HG02610 (cell line): ENCODE results near the gene NFIX.

Source experiments
- ATAC-seq: cut with Tn5 transposase; IDR thresholded peaks from one replicate; pipeline ENCODE4 v1.9.1; 2021; ENCODE audit warnings: mild to moderate bottlenecking, moderate library complexity; ENCODE audit not compliant: unreplicated experiment

The NFIX gene

DNA sequence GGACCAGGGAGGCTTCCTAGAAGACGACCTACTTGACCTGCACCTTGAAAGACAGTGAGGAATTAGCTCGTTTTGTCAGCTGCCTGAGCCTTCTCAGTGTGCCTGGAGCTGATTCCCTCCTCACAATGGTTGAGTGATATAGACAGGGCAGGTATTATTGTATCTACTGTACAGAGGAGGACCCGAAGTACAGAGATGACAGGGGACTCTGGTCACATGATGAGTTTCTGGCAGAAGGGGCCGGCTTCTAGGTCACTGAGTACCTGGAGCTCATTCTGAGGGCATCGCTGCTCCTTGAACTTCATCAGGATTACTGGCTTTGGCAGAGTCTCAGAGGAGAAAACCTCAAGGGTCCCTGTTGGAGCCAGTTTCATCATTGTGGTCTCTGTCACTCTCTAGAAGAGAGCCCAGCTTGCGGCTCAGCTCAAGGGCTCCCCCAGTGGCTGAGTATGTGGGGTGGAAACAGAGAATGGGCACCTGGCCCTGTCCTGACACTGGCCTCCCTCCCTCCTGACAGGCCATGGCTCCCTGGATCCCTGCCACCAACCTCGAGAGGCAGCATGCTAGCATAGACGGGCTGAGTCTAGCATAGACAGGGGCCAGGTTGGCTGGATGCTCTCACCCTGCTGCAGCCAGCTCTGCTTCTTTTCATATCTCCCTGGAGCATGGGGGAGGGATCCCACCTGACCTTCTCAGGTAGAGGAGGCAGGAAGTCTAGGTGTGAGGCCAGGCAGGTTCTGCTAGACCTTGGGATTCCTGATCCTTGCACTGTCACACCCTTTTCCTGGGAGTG lies 38.7 kb downstream of the NFIX start:
- ATAC-seq, result peak; percentile 49

DNA sequence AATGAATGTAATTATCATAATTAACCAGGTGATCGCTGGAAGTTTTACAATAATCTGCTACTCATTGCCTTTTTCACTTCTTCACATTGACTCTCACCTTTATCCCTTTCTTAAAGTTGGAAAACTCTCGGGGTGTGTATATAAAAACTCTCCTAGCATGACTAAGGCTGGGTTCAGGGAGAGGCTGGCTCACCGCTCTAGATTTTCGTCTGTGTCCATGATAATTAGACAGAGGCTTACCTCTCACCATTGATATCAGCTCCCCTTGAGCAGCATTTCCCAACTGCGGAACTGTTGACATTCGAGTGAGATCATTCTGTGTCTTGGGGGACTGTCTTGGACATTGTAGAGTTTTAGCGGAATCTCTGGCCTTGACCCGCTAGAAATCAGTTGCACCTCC lies 39.4 kb downstream of the NFIX start:
- ATAC-seq, result no peak

DNA sequence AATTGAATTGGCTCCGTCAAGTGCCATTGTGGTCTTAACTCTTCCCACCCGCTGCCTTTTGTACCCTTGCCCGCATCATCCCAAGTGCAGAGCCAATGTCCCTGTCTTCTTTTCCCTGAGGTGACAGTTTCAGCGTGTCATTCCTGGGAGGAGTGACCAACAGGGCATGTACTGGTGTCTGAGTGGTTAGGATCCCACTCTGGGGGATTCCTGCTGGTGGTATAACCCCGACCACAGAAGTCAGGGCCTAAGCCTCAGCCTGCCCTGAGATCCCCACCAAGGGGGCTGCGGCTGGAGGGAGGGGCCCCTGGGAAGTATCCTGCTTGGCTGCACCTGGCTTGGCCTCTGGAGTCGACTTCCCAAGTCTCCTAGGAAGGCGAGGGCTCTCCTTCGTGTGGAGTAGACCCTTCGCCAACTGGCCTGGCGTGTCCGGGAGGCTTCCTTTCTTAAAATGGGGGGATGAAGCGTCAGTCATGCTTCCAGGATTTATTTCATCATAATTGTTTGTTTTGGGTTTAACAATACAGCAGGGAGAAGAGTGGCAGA lies 40.6 kb downstream of the NFIX start:
- ATAC-seq, result no peak

DNA sequence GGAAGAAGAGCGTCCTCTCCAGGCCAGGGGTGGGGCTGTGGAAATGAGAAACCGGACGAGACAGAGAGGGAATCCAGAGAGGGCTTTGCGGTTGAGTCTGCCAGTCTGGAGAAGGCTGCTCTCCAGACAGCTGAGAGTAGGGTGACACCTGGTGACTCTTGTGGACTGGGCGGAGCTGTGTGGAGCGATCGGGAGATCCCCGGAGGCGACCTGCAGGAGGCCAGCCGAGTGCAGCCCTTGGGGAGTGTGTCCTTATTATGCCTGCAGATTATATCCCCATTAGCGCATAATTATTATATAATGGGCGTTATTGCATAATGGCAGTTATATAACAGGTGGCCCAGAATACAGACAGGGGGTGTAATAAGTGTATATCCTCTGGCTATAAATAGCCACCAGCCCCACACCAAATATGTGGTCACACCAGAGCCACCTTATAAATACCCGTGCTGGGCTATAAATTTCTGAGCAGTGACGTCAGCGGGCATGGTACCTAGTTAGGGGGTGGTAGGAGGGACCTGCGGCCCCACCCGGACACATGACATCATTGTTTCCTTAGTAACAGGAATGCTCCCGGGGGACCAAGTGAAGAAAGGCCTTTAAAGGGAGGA lies 41.2 kb downstream of the NFIX start:
- ATAC-seq, result no peak

DNA sequence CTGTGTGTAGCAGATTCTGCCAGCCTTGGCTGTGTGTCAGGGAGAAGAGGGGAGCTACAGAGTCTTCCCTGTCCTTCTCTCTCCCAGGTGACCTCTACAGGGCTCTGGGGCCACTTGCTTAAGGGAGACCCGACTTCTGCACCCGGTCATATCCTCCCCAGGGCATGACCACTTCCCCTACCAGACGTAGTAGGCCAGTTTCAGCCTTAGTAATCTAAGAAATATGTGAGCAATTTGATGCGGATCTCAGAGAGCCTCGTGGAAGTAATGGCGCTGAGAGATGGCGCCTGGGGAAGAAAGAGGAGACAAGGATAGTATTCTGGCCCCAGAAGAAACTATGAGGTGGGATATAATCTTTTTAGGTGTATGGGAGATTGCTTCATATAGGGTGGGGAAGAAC lies 41.9 kb downstream of the NFIX start:
- no peak for ATAC-seq

DNA sequence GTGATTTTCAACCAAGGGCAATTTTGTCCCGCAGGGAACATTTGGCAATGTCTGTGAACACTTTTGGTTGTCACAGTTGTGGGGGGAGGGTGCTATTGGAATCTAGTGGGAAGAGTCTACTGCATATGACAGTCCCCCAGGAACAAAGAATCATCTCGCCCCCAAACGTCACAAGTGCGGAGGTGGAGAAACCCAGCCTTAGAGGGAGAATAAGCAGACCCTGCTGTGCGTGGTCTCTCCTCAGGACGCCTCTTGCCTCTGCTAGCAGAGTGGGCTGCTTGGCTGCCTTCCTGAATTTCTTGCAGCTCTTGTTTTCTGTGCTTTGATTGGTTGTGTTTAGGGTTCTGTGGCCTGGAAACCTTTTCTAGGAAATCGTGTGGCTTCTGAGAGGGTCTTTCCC lies 42.5 kb downstream of the NFIX start:
- ATAC-seq, result no peak

DNA sequence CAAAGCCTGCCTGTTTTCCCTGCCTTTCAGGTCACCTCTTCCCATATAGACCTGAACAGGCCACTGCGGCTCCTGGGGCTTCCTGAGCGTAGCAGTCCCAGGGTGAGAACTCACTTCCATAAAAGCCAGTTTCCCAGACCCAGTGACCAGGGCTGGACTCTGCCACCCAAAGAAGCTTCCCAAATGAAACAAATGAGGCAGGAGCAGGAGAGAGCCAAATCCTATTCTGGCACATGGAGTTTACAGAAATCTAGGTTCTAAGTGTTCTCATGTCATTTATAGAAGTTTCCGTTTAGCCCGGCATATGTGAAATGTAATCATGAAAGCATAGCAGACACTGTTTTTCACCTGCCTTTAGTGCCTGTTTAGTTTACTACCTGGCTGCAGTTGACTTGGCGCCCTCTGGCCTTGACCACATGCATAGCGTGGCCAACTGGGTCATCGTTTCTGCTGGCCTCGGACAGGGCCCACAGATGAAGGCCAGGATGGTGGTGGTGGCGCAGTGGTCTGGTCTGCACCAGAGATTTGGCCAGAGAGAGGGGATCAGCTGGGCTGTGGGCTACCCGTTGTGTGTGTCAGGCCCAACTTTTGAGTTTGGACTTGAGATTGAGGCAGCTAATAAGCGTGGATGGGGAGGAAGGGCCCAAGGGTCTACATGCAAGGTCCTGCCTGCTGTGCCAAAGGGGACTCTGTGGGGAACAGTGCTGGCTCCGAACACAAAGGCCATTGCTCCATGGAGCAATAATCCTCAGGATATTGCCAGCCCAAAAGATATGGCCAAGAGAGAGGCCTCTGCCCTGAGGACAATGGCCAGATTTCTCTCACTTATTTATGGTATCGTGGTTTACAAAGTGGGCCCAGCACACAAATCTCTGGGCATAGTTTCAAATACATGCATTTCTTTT lies 43.3 kb downstream of the NFIX start:
- no peak for ATAC-seq

DNA sequence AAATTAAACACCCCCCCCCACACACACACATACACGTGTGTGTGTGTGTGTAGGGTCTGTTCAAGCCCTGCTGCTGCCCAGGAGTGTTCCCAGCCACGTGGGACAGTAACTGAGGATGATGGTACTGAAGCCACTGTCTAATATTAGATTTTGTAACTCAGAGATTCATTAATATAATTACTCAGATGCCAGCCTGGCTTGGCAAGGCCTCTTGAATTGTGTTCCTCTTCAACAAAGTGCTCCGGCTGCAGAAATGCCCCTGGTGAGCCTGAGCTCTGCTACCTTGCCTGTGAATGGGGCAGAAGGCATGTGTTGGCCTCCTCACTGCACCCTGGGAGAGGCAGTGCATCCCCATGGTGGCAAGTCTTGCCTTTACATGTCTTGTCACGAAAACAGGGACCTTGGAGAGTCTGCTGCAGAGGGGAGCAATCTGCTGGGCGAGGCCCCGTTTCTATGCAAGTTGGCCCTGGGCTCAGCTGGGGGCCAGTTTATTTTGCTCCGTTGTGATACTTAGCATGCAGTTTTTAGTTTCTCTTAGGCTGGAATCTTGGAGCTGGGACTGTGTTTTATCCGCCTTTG lies 44.0 kb downstream of the NFIX start:
- ATAC-seq, result no peak

DNA sequence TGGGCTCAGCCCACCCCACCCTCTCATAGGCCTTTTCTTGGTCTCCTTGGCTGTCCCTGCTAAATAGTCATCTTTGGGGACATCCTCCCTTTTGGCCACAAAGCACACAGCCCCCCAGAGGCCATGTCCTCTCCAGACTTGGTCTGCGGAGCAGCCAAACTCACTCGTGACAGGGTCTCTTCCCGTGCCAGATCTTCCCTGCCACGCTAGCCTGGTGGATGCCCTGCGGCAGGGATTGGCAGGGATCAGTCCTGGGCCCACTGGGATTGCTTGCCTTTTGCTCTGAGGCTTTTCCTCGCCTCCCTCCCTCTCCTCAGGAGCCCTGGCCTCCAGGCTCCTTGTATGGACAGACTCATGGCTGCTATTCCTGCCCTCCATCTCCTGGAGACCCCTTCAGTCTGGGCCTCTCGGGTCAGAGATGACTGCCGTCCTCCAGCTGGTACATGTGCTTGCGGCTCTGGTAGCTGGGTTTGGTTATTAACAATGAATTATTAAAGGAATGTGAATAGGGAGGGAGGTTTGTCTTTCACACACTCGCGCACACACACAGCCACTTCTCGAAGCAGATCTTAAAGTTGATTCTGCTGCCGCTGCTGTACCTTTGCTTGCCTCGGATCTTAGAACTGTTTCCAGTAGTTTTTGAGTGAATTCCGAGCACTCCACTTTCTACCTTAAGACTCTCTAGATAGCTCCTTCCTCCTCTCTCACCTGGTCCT lies 45.1 kb downstream of the NFIX start:
- ATAC-seq, result no peak

DNA sequence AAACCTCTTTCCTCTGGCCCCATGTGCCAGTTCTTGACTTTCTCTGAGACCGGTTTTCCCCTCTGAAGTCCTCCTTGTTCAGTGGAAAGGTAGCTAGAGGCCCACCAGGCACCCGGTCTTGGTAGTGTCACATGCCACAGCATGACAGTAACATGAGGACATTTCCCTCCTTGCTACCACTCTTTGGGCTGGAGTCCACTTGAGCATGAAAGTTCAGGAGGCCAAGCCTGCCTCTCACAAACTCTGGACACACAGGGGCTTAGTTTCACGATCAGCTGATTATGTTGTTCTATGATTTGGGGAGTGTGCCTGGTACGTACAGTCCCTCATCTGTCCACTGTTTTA lies 45.6 kb downstream of the NFIX start:
- no peak for ATAC-seq

DNA sequence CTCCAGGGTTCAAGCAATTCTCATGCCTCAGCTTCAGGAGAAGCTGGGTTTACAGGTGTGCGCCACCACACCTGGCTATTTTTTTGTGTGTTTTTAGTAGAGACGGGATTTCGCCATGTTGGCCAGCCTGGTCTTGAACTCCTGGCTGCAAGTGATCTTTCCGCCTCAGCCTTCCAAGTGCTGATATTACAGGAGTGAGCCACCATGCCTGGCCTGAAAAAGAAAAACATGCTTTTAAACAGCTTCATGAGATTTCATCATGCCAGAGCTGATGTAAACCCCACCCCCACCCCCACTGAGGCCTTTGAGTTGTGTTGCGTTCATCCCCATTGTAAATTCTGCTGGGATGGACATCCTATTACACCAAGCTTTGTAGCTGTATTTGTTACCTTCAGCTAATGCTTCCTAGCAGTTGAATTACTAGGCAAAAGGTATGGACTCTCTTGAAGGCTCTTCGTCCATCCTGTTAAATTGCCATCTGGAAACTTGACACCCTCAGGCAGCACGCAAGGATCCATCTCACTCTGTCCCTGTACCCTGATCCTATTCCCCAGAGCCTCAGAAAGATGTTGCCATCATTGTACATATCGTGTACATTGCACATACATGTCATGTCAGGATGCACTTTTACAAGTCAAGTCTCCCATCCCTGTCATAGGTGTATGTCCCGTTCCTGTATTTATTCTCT lies 47.3 kb downstream of the NFIX start:
- ATAC-seq, result no peak

DNA sequence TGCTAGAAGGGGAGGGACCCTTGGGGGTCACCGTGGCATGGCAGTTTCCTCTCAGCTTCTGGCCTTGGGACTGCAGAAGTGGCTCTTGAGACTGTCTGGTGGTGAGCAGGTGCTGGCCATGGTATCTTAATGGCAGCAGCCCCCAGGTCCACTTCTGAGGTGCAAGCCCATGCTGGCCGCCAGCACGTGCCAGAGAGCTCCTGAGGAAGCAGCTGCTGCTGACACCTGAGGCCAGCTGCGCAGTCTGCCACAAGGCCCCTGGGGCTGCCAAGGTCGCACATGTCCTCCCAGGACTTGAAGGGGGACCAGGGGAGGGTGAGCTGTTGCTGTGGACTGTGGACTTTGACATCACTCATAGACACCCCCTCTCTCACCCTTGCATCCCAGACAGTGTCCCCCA lies 48.0 kb downstream of the NFIX start:
- ATAC-seq, result no peak

DNA sequence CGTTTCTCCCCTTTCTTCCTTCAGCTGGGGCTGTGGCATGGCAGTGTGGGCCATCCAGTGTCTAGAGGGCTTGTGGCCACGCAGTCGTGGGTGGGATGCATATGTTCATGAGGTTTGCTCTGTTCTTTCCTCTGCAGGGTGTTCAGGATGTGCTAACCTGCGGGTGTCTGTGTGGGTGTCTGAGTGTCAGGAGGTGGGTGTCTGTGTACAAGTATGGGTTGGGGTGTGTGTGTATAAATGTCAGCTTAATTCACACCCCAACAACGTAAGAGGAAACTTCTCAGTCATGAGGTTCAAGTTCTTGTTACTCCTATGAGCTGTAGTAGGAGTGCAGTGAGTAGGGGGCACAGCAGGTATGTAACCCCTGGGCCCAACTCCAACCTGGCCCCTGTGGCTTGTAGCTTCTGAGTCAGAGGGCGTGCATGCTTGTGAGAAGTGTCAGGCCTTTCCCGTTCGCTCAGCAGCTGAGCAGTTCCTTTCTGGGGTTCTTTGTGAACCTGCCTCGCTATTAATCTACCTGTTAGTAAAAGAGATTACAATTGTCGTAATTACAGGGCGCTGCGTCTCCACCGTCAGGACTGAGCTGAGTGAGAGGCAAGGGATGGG lies 49.1 kb downstream of the NFIX start:
- ATAC-seq, result no peak

DNA sequence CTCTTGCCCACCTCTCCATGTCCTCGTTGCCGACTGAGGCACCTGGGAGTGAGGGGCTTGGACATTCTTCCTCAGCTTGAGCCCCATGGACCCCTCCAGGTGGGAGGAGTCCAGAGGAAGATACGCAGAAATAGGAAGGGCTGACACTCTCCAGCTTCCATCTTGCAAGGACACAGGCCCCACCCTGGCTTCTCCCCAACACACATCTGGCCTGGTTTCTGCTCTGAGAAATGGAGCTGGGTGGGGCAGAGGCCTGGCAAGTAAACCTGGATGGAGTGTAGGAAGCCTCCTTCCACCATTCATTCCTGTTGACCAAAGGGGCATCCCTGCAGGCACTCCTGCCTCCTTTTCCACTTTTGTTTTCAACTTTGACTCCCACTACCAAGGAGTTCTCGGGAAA lies 50.5 kb downstream of the NFIX start:
- no peak for ATAC-seq

DNA sequence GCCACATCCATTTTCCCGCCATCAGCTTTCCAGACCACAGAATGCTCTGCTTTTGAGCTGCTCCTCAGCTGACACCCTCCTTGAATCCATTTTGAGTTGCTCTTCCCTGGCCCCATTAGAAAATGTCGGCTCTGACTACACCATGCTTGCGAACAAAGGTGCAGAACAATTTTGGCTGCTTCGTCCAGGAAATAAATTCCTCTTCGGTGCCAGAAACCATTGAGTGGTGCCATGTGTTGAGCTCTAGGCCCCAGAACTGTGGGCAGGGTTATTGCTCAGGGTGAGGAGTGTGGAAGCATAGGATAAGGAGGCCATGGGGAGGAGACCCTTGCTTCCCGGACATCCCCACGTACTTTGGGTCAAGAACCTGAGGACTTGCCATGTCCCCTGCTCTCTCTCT lies 52.1 kb downstream of the NFIX start:
- no peak for ATAC-seq

DNA sequence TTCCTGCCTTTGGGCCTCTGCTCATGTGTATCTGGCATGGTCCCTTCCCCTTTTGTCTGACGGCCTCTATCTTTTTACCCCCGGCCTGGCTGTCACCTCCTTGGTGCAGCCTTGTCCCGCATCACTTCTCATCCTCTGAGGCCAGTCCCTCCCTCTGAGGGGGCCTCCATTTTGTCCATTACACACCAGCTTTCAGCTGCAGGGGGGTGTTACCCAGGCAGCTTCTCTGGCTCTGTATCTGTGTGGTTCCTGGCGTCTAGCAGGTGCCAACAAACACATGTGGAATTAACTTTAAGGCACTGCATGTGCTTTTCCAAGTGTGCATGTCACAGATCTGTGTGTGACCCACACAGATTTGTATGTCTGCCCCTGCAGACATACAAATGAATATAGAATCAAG lies 55.0 kb downstream of the NFIX start:
- no peak for ATAC-seq

DNA sequence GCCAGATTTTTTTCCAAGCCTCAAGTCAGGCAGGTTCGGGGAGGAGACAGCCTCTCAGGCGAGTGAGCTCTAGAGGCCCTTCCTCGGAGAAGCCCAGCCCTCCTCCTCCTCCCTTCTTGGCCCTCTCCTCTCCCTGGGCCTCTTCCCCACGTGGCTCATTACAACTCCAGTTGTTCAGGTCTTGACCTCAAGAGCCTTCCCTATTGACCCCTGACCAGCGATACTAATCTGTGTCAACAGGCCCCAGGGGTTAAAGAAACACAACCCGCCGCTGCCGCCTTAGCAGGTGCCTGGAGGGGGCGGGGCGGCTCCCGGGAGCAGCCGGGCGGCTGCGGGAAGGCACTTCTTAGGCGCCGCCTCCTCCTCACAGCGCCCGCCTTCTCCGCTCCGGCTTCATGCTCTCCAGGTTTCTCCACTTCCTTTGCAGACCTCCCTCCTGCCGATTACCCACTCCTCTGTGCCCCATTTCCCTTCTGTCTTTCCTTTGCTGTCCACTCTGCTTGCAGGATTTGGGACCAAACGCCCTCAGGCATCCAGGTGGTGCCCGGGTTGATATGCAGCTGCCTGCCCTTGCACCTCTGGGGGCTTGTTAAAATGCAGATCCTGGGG lies 56.4 kb downstream of the NFIX start:
- ATAC-seq, result no peak

DNA sequence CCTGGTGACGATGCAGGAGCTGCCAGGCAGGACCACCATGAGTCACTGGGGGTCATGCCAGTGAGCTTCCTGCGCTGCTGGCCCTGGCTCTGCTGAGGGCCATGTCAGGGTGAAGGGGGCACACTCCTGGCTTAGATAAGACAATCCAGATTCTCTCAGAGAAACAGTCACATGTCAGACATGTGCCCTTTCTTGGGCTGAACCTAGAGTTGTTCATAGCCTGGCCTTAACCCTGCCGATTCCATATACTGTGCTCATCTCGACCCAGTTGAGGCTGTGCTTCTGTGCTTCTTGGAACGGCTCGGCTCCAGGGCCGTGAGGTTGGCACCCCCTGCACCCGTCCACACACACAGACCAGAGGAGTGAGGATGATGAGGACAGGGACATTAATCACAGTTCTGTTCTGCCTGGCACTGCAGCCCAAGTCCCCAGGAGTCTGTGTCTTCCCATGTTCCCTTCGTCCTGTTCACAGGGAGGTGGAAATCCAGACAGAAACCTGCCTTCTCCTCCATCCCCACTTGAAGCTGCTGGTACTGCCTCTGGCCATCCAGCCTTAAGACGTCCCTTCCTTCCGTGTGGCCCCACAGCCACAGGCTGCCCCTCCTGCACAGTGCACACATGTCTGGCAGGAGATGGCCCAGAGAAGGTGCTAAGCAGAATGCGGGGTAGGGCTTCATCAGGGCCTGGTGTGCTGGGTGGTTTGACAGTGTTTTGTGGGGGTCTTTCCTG lies 57.3 kb downstream of the NFIX start:
- no peak for ATAC-seq

DNA sequence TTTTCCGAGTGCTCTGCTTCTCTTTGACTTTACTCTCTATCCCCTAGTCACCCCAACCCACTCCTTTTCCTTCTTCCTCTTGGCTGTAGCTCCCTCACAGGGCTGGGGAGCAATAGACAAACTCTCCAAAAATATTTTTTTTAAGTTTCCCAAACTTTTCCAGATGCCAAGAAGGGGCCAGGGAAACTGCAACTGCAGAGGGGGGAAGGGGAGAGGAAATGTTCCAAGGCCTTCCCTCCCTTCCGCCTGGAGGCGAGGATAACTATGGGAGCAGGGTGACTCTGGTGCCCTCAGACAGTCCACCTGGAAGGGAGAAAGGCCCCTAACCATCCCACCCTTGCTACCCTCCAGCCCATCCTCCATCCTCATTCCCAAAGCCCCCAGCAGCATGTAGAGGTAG lies 58.0 kb downstream of the NFIX start:
- ATAC-seq, result no peak
